HEK293 (cell line): ENCODE data around the gene PGBD5.

ENCODE experiments used
- ZNF426 ChIP-seq: fragments of 450-650 bp; formaldehyde crosslinking; IDR thresholded peaks from 2 replicates; pipeline ENCODE4 v1.5.1; 2017; ENCODE audit warnings: missing biosample characterization, missing genetic modification characterization, mild to moderate bottlenecking, inconsistent platforms, moderate library complexity
- TF ChIP-seq, protein P1 (sequence below): fragments of 450-650 bp; formaldehyde crosslinking; IDR thresholded peaks from 2 replicates; pipeline ENCODE4 v1.5.1; 2016; ENCODE audit warnings: missing biosample characterization, missing genetic modification characterization
- TF ChIP-seq, protein P2 (sequence below): fragments of 450-650 bp; formaldehyde crosslinking; IDR thresholded peaks from 2 replicates; pipeline ENCODE4 v1.5.1; 2016; ENCODE audit warnings: missing biosample characterization, missing genetic modification characterization
- TF ChIP-seq, protein P3 (sequence below): fragments of 450-650 bp; formaldehyde crosslinking; IDR thresholded peaks from 2 replicates; pipeline ENCODE4 v1.5.1; 2016; ENCODE audit warnings: missing biosample characterization, missing genetic modification characterization
- TF ChIP-seq, protein P4 (sequence below): fragments of 450-650 bp; formaldehyde crosslinking; conservative IDR thresholded peaks from 2 replicates; pipeline ENCODE4 v1.5.1; 2016; ENCODE audit warnings: low read depth, missing biosample characterization, missing genetic modification characterization

DNA sequence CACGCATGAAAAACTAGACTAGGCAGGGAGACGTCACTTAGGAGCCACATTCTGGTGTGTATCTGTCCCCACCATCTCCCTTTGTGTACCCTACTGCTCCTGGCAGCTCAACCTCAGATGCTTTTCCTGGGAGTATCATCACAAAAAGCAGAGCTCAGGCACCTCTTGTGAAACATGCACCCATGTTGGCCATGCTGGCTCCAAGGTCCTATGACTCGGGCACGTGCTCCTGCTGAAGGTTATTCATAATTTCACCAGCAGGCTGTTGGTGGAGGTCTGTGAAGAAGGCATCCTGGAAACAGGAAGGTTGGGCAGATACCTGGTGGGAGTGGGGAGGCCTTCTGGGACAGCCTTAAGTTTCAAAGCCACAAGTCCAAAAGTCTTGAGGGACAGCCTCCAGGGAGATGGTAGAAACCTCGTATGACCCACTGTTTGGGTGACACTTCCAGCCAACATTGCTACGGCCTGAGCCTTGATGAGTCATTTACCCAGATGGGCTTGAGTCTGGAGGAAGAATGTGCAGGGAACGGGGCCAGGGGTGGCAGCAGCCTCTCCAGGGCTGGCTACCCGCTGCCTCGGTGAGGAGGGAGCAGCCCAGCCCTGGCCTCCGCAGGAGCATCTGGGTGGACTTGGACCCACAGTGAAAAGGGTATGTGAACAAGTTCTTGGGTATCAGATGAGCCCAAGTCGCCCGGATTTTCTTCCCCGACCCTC, 75.8 kb downstream of the PGBD5 start:
- TF ChIP-seq, protein P1, sequence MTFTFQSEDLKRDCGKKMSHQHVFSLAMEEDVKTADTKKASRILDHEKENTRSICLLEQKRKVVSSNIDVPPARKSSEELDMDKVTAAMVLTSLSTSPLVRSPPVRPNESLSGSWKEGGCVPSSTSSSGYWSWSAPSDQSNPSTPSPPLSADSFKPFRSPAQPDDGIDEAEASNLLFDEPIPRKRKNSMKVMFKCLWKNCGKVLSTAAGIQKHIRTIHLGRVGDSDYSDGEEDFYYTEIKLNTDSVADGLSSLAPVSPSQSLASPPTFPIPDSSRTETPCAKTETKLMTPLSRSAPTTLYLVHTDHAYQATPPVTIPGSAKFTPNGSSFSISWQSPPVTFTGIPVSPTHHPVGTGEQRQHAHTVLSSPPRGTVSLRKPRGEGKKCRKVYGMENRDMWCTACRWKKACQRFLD (tag by site-specific recombination): no peak
- TF ChIP-seq, protein P2, sequence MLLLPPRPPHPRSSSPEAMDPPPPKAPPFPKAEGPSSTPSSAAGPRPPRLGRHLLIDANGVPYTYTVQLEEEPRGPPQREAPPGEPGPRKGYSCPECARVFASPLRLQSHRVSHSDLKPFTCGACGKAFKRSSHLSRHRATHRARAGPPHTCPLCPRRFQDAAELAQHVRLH (tag by site-specific recombination): no peak
- TF ChIP-seq, protein P3, sequence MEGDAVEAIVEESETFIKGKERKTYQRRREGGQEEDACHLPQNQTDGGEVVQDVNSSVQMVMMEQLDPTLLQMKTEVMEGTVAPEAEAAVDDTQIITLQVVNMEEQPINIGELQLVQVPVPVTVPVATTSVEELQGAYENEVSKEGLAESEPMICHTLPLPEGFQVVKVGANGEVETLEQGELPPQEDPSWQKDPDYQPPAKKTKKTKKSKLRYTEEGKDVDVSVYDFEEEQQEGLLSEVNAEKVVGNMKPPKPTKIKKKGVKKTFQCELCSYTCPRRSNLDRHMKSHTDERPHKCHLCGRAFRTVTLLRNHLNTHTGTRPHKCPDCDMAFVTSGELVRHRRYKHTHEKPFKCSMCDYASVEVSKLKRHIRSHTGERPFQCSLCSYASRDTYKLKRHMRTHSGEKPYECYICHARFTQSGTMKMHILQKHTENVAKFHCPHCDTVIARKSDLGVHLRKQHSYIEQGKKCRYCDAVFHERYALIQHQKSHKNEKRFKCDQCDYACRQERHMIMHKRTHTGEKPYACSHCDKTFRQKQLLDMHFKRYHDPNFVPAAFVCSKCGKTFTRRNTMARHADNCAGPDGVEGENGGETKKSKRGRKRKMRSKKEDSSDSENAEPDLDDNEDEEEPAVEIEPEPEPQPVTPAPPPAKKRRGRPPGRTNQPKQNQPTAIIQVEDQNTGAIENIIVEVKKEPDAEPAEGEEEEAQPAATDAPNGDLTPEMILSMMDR (tag by site-specific recombination): no peak
- no peak for TF ChIP-seq ZNF426 (tag by site-specific recombination)
- TF ChIP-seq, protein P4, sequence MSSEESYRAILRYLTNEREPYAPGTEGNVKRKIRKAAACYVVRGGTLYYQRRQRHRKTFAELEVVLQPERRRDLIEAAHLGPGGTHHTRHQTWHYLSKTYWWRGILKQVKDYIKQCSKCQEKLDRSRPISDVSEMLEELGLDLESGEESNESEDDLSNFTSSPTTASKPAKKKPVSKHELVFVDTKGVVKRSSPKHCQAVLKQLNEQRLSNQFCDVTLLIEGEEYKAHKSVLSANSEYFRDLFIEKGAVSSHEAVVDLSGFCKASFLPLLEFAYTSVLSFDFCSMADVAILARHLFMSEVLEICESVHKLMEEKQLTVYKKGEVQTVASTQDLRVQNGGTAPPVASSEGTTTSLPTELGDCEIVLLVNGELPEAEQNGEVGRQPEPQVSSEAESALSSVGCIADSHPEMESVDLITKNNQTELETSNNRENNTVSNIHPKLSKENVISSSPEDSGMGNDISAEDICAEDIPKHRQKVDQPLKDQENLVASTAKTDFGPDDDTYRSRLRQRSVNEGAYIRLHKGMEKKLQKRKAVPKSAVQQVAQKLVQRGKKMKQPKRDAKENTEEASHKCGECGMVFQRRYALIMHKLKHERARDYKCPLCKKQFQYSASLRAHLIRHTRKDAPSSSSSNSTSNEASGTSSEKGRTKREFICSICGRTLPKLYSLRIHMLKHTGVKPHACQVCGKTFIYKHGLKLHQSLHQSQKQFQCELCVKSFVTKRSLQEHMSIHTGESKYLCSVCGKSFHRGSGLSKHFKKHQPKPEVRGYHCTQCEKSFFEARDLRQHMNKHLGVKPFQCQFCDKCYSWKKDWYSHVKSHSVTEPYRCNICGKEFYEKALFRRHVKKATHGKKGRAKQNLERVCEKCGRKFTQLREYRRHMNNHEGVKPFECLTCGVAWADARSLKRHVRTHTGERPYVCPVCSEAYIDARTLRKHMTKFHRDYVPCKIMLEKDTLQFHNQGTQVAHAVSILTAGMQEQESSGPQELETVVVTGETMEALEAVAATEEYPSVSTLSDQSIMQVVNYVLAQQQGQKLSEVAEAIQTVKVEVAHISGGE (tag by site-specific recombination): no peak
